ENCODE results near the gene LAMA3. TPM values are rescaled to one million over a fixed set of nuclear protein-coding genes. Genes with fewer than 3 reads are reported as not detected.

Gene LAMA3
- polyA plus RNA-seq, 1 experiment = 0.32 TPM

DNA sequence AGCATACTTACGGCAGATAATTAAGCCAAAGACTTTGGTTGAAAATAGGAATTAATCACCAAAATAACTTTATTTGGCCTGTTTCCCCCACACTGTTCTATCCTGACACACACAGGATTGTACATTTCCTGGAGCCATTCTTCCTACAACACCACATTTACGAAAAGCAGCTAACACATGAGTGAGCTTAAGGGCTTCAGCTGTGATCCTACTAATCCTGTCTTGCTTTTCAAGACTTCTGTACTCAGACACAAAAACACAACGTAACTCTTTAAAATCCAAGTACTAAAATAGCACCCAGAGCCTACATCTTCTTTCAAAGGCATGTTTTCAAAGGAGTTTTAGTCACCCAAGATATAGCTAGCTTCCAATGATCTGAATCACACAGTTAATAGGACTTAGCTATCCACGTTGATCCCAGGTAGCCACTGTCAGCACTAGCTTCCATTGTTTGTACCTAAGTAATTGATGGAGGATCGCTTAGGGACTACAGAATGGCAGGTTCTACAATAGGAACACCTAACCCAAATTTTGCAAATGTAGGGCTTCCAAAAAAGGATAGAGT lies 282.5 kb downstream of the LAMA3 start:
- POLR2A ChIA-PET = no interaction called here
- Histone ChIP-seq H3K27ac (ENCODE audit: low read depth, low read length) (no peak overlapping the region), H3K4me3 (ENCODE audit: low read depth, low read length) (no peak overlapping the region), H3K9me3 (ENCODE audit: control insufficient read depth, insufficient read depth, low read length) (no peaks in the 10 kb centered on the region), H3K27me3 (ENCODE audit: control insufficient read depth, insufficient read depth, low read length) (peaks cover 8% of the 10 kb centered on the region)
- no peak for DNase-seq (ENCODE audit: low read depth, low spot score)
- TF ChIP-seq, protein P1, sequence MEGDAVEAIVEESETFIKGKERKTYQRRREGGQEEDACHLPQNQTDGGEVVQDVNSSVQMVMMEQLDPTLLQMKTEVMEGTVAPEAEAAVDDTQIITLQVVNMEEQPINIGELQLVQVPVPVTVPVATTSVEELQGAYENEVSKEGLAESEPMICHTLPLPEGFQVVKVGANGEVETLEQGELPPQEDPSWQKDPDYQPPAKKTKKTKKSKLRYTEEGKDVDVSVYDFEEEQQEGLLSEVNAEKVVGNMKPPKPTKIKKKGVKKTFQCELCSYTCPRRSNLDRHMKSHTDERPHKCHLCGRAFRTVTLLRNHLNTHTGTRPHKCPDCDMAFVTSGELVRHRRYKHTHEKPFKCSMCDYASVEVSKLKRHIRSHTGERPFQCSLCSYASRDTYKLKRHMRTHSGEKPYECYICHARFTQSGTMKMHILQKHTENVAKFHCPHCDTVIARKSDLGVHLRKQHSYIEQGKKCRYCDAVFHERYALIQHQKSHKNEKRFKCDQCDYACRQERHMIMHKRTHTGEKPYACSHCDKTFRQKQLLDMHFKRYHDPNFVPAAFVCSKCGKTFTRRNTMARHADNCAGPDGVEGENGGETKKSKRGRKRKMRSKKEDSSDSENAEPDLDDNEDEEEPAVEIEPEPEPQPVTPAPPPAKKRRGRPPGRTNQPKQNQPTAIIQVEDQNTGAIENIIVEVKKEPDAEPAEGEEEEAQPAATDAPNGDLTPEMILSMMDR (IDR thresholded peaks at IDR 0.05; ENCODE audit: low read depth, low read length) = no peak
- CTCF ChIA-PET = interaction anchor here (1.2 kb wide), 1 partner anchor 54 kb away, joined by 5 read pairs; no protein-coding TSS in a partner anchor

DNA sequence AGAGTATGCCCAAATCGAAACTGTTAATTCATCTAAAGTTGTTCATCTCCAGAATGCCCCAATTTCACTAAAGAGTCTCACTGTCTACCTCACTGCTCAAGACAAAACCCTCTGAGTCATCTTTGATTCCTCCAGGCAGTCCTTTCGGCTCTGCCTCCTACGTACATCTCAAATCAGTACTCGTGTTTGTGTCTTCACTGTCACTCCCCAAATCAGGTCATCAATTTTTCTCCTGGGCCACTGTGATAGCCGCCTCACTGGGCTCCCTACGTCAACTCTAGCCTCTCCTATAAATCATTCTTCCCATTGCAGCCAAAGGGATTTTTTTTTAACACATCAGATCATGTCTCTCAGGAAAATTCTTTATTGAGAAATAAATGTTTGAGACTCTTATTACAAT lies 283.2 kb downstream of the LAMA3 start:
- no peak overlapping the region for H3K4me3 ChIP-seq (ENCODE audit: low read depth, low read length)
- DNase-seq (ENCODE audit: low read depth, low spot score) = no peak
- no peak overlapping the region for H3K27ac ChIP-seq (ENCODE audit: low read depth, low read length)
- H3K27me3 ChIP-seq (ENCODE audit: control insufficient read depth, insufficient read depth, low read length) = peaks cover 7% of the 10 kb centered on the region
- ChIA-PET CTCF (no interaction called here), POLR2A (no interaction called here)
- TF ChIP-seq, protein P1 (IDR thresholded peaks at IDR 0.05; ENCODE audit: low read depth, low read length) = no peak
- no peaks in the 10 kb centered on the region; the same call in 1 of the 2 replicates for H3K9me3 ChIP-seq (ENCODE audit: control insufficient read depth, insufficient read depth, low read length)

DNA sequence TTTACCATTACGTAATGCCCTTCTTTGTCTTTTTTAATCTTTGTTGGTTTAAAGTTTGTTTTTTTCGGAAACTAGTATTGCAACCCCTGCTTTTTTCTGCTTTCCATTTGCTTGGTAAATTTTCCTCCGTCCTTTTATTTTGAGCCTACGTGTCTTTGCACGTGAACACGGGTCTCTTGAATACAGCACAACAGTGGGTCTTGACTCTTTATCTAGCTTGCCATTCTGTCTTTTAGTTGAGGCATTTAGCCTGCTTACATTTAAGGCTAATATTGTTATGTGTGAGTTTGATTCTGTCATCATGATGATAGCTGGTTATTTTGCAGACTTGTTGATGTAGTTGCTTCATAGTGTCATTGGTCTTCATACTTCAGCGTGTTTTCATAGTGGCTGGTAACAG lies 287.9 kb downstream of the LAMA3 start:
- CTCF ChIA-PET = interaction anchor here (0.7 to 1.4 kb wide), 2 partner anchors 59 to 135 kb away, joined by 3 to 4 read pairs; no protein-coding TSS in a partner anchor
- no peak overlapping the region for H3K27ac ChIP-seq (ENCODE audit: low read depth, low read length)
- H3K27me3 ChIP-seq (ENCODE audit: control insufficient read depth, insufficient read depth, low read length) = peaks cover 2% of the 10 kb centered on the region
- TF ChIP-seq, protein P1 (IDR thresholded peaks at IDR 0.05; ENCODE audit: low read depth, low read length) = no peak
- H3K4me3 ChIP-seq (ENCODE audit: low read depth, low read length) = no peak overlapping the region
- no peaks in the 10 kb centered on the region; the same call in 1 of the 2 replicates for H3K9me3 ChIP-seq (ENCODE audit: control insufficient read depth, insufficient read depth, low read length)
- no peak for DNase-seq (ENCODE audit: low read depth, low spot score)
- POLR2A ChIA-PET = no interaction called here

DNA sequence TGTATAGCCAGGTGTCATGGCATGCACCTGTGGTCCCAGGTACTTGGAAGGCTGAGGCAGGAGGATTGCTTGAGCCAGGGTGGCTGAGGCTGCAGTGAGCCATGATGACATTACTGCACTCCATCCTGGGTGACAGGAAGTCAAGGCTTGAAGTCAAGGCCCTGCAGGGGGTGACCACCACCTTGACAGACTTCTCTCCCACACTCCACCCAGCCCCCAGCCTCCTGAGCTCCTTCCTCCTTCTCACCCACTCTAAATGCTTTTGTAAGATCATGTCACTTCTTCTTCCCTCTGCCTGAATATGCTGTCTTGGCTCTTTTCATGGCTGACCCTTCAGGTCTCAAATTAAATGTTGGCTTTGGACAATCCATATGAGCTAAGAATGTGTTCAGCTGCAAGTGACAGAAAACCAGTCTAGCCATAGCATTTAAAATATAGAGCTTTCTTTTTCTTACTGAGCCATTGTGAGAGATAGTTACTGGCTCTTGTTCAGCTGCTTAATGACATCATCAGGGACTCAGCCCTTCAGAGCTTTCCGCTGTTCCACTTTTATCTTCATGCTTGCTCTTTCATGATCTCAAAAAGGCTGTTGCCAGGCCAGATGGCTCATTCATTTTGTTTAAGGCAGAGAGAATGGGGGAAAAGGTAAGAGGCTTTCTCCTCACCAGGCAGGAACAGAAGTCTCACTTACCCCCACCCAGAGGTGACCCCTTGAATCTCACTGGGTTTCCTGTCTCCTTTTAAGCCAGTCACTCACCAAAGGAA lies 288.6 kb downstream of the LAMA3 start:
- POLR2A ChIA-PET = no interaction called here
- Histone ChIP-seq H3K27me3 (ENCODE audit: control insufficient read depth, insufficient read depth, low read length) (peaks cover 2% of the 10 kb centered on the region), H3K9me3 (ENCODE audit: control insufficient read depth, insufficient read depth, low read length) (no peaks in the 10 kb centered on the region; the same call in 1 of the 2 replicates), H3K4me3 (ENCODE audit: low read depth, low read length) (no peak overlapping the region), H3K27ac (ENCODE audit: low read depth, low read length) (no peak overlapping the region)
- TF ChIP-seq, protein P1 (IDR thresholded peaks at IDR 0.05; ENCODE audit: low read depth, low read length) = no peak
- no peak for DNase-seq (ENCODE audit: low read depth, low spot score)
- CTCF ChIA-PET = interaction anchor here (0.7 to 1.4 kb wide), 2 partner anchors 59 to 134 kb away, joined by 3 to 4 read pairs; no protein-coding TSS in a partner anchor

DNA sequence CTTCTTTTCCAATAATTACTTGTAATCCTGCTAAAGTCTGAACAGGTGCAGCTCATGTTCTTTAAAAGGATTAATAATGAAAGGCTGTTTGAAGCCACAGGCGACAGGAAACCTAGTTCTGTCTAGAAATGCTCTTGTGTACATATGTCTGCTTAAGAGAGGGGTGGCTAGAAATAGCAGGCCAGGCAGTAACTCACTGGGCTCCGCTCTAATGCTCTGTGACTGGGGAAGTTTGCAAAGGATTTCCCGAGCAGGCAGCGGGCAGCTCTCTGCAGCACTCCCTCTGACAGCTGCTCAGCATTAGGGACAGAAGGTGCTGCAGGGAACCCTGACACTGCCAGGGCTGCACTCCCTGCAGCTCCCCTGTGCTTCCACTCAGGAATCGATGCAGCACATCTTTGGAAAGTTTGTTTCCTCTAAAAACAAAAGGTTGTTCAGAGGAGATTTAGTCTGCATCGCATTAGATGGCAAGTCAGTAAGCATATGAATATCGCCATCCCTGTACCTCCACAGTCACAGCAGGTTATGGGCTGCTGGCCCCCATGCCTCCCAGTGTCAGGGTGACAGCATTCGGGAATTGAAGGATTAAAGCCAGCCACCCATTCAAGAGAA lies 292.2 kb downstream of the LAMA3 start:
- no peak overlapping the region for H3K4me3 ChIP-seq (ENCODE audit: low read depth, low read length)
- no peak overlapping the region for H3K27ac ChIP-seq (ENCODE audit: low read depth, low read length)
- POLR2A ChIA-PET = no interaction called here
- DNase-seq (ENCODE audit: low read depth, low spot score) = no peak
- H3K27me3 ChIP-seq (ENCODE audit: control insufficient read depth, insufficient read depth, low read length) = no peaks in the 10 kb centered on the region
- H3K9me3 ChIP-seq (ENCODE audit: control insufficient read depth, insufficient read depth, low read length) = no peaks in the 10 kb centered on the region; the same call in 1 of the 2 replicates
- TF ChIP-seq, protein P1 (IDR thresholded peaks at IDR 0.05; ENCODE audit: low read depth, low read length) = no peak
- CTCF ChIA-PET = no interaction called here

All from AG04450 (cell line).